GM08714 (cell line): ENCODE measurements around the gene PAXIP1.

Experiments
- H3K4me3 ChIP-seq: fragments of 200-500 bp; sonication (Bioruptor generic); 2 replicates; pipeline ENCODE4 v1.5.1; 2014; ENCODE audit warnings: mild to moderate bottlenecking, low read length, inconsistent platforms
- ZNF274 ChIP-seq: IDR thresholded peaks from 2 replicates; pipeline ENCODE4 v1.6.1; 2012; ENCODE audit warnings: mild to moderate bottlenecking, low read depth, low read length

The PAXIP1 gene

GRCh38 chr7:155003376-155004214 lies 671 bp upstream of the PAXIP1 start:
- TF ChIP-seq ZNF274, result no peak

DNA sequence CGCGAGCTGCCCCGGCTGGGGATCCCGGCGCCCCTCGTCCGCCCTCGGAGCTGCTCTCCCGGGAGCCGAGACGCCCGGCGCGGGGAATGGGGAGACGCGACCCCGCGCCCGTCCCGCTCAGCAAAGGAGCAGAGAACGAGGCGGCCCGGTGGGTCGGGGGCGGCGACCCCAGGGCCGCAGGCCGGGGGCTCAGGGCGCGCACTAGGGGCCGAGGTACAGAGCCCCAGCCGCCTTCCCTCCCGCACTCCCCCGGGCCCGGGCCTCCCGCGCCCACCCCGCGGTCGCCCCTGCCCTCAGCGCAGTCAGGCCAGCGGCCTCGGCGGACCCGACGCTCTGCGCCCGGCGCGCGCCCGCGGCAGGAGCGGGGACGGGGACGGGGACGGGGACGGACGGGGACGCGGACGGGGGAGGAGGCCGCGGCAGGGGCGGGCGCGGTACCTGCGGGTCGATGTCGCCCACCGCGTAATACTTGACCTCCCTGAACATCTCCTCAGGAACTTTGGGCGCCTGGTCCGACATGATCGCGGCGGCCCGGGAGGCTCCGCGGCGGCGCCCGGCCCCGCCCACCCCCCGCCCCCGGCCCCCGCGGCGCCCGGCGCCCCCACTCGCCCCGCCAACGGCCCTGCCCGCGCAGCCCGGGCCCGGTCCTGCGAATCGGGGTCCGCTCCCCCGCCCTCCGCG lies 373 bp downstream of the PAXIP1 start:
- TF ChIP-seq ZNF274, result no peak
- H3K4me3 ChIP-seq, result peak overlapping the region; percentile 99

More at GRCh38 chr7:155003376-155004214, 671 bp upstream of the PAXIP1 start:
- H3K4me3 ChIP-seq, result peak overlapping the region; percentile 95

- peak overlapping the region; percentile 99 for H3K4me3 ChIP-seq
- TF ChIP-seq ZNF274, result no peak
Observed at GRCh38 chr7:155001756-155002410, 1.0 kb downstream of the PAXIP1 start.

DNA sequence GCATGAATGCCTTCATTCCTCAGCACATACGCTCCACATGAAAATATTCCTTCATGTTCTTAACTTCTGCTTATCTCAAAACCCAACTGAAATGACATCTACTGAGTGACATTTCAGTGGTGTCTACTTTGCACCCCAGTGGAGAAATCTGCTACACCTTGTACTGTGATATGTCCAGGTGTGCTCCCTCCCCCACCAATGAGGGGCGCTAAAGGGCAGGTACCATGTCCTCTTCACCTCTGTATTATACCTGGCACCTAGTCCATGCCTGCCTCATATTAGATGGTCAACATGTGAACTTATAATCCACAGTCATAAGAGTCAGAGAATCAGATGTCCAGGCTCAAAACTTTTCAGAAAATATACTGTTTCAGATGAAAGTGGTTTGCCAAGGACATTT lies 2.1 kb downstream of the PAXIP1 start:
- TF ChIP-seq ZNF274, result no peak
- no peak overlapping the region for H3K4me3 ChIP-seq

DNA sequence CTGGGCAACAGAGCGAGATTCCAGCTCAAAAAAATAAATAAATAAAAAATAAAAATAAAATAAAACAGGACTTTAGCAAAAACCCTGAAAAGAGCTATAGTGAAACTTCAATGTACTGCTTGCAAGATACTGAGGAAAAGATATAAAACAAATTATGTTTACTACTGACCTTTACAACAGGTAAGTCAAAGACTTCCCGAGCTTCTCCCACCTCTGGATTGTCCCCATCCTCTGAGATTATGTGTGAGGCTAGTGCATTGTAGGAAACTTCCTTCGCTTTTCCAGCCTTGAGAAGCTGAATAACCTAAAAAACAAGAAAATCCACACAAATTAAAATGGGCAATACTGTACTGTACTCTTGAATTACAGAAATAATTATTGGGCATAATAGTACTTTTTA lies 4.4 kb downstream of the PAXIP1 start:
- no peak overlapping the region for H3K4me3 ChIP-seq
- TF ChIP-seq ZNF274, result no peak

DNA sequence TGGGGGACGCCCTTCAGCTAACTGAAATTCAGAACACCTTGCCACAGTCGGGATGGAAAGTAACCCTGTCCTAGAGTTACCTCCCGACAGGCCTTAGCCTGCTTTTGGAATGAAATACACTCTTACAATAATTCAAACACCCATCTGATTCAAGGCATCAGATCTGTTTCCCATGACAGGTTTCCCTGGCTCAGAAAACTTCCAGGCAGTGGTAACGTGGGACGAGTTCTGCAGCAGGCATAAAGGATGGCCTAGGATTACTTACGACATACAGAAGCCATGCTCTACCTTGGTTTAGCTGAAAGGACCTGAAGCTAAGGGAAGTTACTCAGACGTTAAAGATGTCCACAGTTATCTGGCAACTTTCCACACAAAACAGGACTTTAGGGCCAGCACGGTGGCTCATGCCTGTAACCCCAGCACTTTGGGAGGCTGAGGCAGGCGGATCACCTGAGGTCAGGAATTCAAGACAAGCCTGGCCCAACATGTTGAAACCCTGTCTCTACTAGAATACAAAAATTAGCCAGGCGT lies 5.0 kb downstream of the PAXIP1 start:
- TF ChIP-seq ZNF274, result no peak
- H3K4me3 ChIP-seq, result no peak overlapping the region

GRCh38 chr7:154996756-154997155 lies 6.2 kb downstream of the PAXIP1 start:
- TF ChIP-seq ZNF274, result no peak
- H3K4me3 ChIP-seq, result no peak overlapping the region

DNA sequence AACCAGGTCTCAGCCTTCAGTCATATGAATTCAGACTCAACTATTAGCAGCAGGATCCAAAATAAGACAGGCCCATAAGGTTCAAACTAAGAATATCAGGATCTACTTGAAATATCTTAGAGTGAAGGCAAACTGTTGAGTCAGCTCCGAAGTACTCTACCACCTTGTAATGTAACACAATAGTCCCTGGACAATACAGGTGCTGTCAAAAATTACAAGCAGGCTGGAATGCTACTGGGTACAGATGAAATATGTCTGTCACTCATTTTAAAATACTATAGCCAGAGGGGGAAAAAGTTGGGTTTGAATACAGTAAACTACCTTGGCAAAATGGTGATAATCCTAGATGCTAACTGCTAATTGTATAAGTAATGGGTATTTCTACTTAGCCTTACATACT lies 6.8 kb downstream of the PAXIP1 start:
- H3K4me3 ChIP-seq, result no peak overlapping the region
- no peak for TF ChIP-seq ZNF274

- H3K4me3 ChIP-seq, result no peak overlapping the region
- TF ChIP-seq ZNF274, result no peak
Observed at GRCh38 chr7:154994996-154995395, 7.9 kb downstream of the PAXIP1 start.

GRCh38 chr7:154990964-154991540 lies 11.9 kb downstream of the PAXIP1 start:
- TF ChIP-seq ZNF274, result no peak
- H3K4me3 ChIP-seq, result no peak overlapping the region

DNA sequence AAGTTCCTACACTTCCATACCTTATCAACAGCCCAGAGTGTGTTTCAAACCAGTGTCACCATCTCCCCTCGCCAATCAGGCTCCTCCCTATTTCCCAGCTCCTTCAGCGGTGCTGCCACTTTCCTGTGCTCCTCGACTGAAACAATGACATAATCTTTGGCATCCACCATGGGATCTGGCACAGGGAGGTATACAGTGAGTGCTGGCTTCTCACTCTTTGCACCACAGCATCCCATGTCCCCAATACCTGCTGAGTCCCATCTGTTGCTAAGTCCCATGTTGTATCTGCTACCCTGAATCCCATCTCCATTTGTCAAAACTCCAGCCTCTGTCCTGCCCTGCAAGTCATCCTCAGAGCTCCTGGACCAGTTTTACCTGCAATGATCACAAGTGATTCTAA lies 15.4 kb downstream of the PAXIP1 start:
- TF ChIP-seq ZNF274, result no peak

DNA sequence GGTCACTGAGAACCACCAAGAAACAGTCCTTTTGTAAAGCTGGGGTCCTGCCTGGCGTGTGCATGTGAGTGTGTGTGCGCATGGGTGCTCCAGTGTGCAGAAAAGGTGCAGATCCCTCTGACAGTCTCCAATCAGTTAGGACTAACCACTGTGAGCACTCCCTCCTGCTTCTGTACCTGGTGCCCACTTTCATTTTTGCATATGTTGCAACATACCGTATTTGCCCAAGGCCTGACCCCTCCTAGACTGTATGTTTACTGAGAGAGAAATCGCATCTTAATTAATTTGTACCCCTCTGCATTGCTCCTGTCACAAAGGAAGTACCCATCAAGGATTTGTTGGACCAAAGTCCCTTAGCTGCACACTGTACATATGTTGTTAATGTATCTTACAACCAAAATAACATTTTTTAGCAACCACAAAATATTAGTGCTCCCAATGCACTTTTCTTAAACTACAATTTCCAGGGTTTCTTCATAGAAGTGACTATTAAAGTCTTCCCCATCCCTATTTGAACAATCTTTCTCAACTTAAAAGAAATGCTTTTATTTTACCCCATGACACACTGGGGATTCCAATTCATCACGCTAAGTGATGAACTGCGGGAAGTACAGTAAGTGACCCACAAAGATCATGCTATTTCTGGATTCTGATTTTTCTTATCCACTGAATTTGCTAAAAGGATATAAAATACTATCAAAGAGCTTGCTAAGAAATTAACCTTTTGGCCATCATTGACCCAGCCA lies 16.6 kb downstream of the PAXIP1 start:
- no peak overlapping the region for H3K4me3 ChIP-seq
- no peak for TF ChIP-seq ZNF274

More for the DNA sequence above, 15.4 kb downstream of the PAXIP1 start:
- no peak overlapping the region for H3K4me3 ChIP-seq

DNA sequence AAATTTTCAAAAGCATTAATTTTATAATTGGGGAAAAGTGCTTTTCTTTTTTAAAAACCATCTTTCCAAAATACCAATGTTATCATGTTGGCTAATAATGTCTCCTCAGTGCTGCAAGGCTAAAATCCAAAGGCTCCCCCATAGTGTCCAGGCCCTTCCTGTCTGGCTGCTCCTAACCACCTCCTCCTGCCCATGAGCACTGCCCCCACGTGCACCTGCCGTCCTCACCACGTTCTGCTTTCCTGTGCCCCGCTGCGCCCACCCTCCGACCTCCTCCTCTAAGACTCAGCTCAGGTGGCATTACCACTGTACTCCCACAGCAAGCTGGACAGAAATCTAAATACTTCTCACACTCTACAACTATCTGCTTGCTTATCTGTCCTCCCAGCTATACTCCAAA lies 17.7 kb downstream of the PAXIP1 start:
- TF ChIP-seq ZNF274, result no peak
- no peak overlapping the region for H3K4me3 ChIP-seq
